Peyer's patch (tissue), 4 donors: Measurements from ENCODE around the gene PRRC2B. TPM values are rescaled to one million over a fixed set of nuclear protein-coding genes. Genes with fewer than 3 reads are reported as not detected.

Experiments used
- DNase-seq, 3 donors: peaks; one replicate each; pipeline ENCODE4 v3.0.0-alpha.2; 2017 to 2019
- H3K27ac ChIP-seq, 4 donors: fragments of 200-600 bp; sonication (generic); one replicate each; pipeline ENCODE4 v1.5.1; 2016 to 2019
- H3K27me3 ChIP-seq, 2 donors: fragments of 200-600 bp; sonication (generic); one replicate each; pipeline ENCODE4 v1.5.1; 2019
- H3K36me3 ChIP-seq, 3 donors: fragments of 200-600 bp; sonication (generic); one replicate each; pipeline ENCODE4 v1.5.1; 2016 to 2019
- H3K4me1 ChIP-seq, 4 donors: fragments of 200-600 bp; sonication (generic); one replicate each; pipeline ENCODE4 v1.5.1; 2016 to 2019
- H3K4me3 ChIP-seq, 4 donors: fragments of 200-600 bp; sonication (generic); 1 replicate in 3 of 4; 2 replicates in 1 of 4; pipeline ENCODE4 v1.5.1; 2016 to 2019; ENCODE audit warnings: mild to moderate bottlenecking in 1 of 4
- H3K9me3 ChIP-seq, 4 donors: fragments of 200-600 bp; sonication (generic); one replicate each; pipeline ENCODE4 v1.5.1; 2016 to 2019; ENCODE audit warnings: mild to moderate bottlenecking in 1 of 4
- CTCF ChIP-seq, 6 experiments: fragments of 450-650 bp in 4 of 6; fragments of 200-600 bp in 2 of 6; sonication (generic) in 1 of 6; IDR thresholded peaks; one replicate each; pipeline ENCODE4 v1.5.1; 2017 to 2019; ENCODE audit warnings: antibody characterized with exemption in 6 of 6, mild to moderate bottlenecking in 3 of 6, moderate library complexity in 1 of 6
- POLR2A ChIP-seq, 2 donors: fragments of 450-650 bp; IDR thresholded peaks; one replicate each; pipeline ENCODE4 v1.5.1; 2017; ENCODE audit warnings: antibody characterized with exemption in 2 of 2, mild to moderate bottlenecking in 2 of 2, moderate library complexity in 2 of 2
- total RNA-seq, 4 donors: library from RNA; depleted of rRNA; stranded (reverse); fragments of >200 nt; gene quantifications; one replicate each; pipeline ENCODE4 v1.1.0, GENCODE V29; 2016

Gene PRRC2B
- total RNA-seq, 4 donors from 2014 or later, result 109 to 174 (median 149) TPM

GRCh38 chr9:131484051-131484445, 90.2 kb downstream of the PRRC2B start:
- Histone ChIP-seq H3K27ac (no peak overlapping the region), H3K27me3 (no peaks in the 10 kb centered on the region), H3K36me3 (peaks cover 0 to 100% (median 2%) of the 10 kb centered on the region in 3 donors), H3K9me3 (no peaks in the 10 kb centered on the region), H3K4me1 (no peaks in the 10 kb centered on the region), H3K4me3 (no peak overlapping the region)
- no peak for DNase-seq
- TF ChIP-seq POLR2A (IDR thresholded peaks at IDR 0.05), result no peak
- TF ChIP-seq CTCF (IDR thresholded peaks at IDR 0.05), result no peak

- Histone ChIP-seq H3K36me3 (peaks cover 0 to 100% (median 2%) of the 10 kb centered on the region in 3 donors), H3K27ac (no peak overlapping the region), H3K9me3 (no peaks in the 10 kb centered on the region), H3K4me1 (no peaks in the 10 kb centered on the region), H3K4me3 (no peak overlapping the region), H3K27me3 (no peaks in the 10 kb centered on the region)
- DNase-seq, result no peak
- TF ChIP-seq POLR2A (IDR thresholded peaks at IDR 0.05), result no peak
- no peak for TF ChIP-seq CTCF (IDR thresholded peaks at IDR 0.05)
Measured at GRCh38 chr9:131484560-131485185, 90.8 kb downstream of the PRRC2B start.

GRCh38 chr9:131485206-131485605, 91.3 kb downstream of the PRRC2B start:
- TF ChIP-seq CTCF (IDR thresholded peaks at IDR 0.05) (no peak), POLR2A (IDR thresholded peaks at IDR 0.05) (no peak)
- H3K9me3 ChIP-seq, result no peaks in the 10 kb centered on the region
- peaks cover 0 to 100% (median 0%) of the 10 kb centered on the region in 3 donors for H3K36me3 ChIP-seq
- no peaks in the 10 kb centered on the region for H3K27me3 ChIP-seq
- H3K4me1 ChIP-seq, result no peaks in the 10 kb centered on the region
- no peak for DNase-seq
- no peak overlapping the region for H3K4me3 ChIP-seq
- no peak overlapping the region for H3K27ac ChIP-seq

- Histone ChIP-seq H3K4me3 (no peak overlapping the region), H3K4me1 (no peaks in the 10 kb centered on the region), H3K27me3 (no peaks in the 10 kb centered on the region), H3K36me3 (peaks cover 0 to 100% (median 0%) of the 10 kb centered on the region in 3 donors), H3K9me3 (no peaks in the 10 kb centered on the region), H3K27ac (no peak overlapping the region)
- DNase-seq, result no peak
- TF ChIP-seq CTCF (IDR thresholded peaks at IDR 0.05), result no peak
- TF ChIP-seq POLR2A (IDR thresholded peaks at IDR 0.05), result no peak
Measured at GRCh38 chr9:131485728-131486422, 92.0 kb downstream of the PRRC2B start.

- no peaks in the 10 kb centered on the region for H3K9me3 ChIP-seq
- no peak for DNase-seq
- H3K4me1 ChIP-seq, result no peaks in the 10 kb centered on the region
- H3K4me3 ChIP-seq, result no peak overlapping the region
- no peak overlapping the region for H3K27ac ChIP-seq
- H3K36me3 ChIP-seq, result peaks cover 0 to 100% (median 0%) of the 10 kb centered on the region in 3 donors
- H3K27me3 ChIP-seq, result no peaks in the 10 kb centered on the region
- TF ChIP-seq POLR2A (IDR thresholded peaks at IDR 0.05) (no peak), CTCF (IDR thresholded peaks at IDR 0.05) (no peak)
Measured at GRCh38 chr9:131487001-131487400, 93.1 kb downstream of the PRRC2B start.
